NCI-H1105 (cell line): ENCODE measurements around the gene SSBP3.
"Not testable (repeated sequence)": the region's sequence is repeated elsewhere in the genome, so short reads cannot be mapped to it uniquely, and the experiment has no call there.

ENCODE experiments used
- DNase-seq: peaks from one replicate; lab custom pipeline; 2025; lab: John Stamatoyannopoulos, UW

Gene SSBP3

GRCh38 chr1:54348700-54349021 lies 57.5 kb downstream of the SSBP3 start:
- DNase-seq, result no peak

DNA sequence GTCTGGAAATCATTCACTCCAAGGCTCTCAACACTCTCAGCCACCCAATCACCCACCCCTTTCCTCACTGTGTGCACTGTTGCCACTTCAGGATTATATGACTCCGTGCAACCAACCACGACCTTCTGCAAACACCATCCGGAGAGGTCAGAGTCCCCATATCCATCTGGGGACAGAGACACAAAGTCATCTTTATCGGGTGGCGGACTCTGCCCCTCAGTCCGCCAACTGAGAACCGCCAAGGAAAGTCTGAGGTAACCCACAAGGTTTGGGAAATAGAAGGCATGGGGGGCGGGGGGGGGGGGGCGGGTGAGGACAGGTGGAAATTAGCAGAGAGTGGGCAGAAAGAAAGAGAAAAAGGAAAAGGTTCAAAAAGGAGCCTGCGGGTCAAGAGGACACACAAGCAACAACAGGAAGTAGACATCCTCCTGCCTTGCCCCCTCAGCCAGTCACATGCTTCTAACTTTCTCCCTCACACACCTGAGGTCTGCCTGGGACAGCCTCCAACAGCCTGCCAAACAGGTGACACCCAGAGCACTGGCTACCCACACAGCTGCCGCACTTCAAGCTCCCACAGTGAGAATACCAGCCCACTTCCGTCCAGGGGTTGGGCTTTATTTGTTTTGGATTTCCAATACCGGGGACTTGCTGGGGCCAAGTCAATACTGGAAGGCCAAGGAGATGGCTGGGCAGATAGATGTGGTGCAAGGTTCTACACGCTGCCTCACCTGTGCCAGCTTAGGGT lies 58.1 kb downstream of the SSBP3 start:
- peak; percentile 24 for DNase-seq

GRCh38 chr1:54347261-54347954 lies 58.8 kb downstream of the SSBP3 start:
- no peak for DNase-seq

GRCh38 chr1:54345548-54345947 lies 60.6 kb downstream of the SSBP3 start:
- DNase-seq, result not testable (repeated sequence)

GRCh38 chr1:54345116-54345515 lies 61.1 kb downstream of the SSBP3 start:
- DNase-seq, result no peak

- no peak for DNase-seq
Observed at GRCh38 chr1:54342742-54343687, 63.2 kb downstream of the SSBP3 start.

DNA sequence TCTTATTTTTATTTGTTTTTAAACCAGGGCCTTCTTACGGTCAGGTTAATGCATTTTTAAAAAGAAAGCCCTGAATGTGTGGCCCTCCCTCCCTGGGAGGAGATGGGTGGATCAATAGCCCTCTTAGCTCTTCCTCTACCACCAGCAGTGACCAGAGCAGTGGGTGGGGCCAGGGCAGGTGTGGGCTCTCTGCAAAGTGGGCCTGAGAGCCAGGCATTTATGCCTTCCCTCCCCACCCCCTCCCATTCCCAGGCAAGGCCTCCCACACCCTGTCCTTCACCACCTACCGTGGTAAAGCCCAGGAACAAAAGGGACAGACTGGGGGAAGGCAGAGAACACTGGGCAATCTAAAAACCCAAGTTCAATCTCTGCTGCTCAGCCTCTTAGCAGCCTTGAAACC lies 63.9 kb downstream of the SSBP3 start:
- DNase-seq, result no peak

GRCh38 chr1:54341763-54342162 lies 64.4 kb downstream of the SSBP3 start:
- no peak for DNase-seq

GRCh38 chr1:54340878-54341277 lies 65.3 kb downstream of the SSBP3 start:
- DNase-seq, result no peak

DNA sequence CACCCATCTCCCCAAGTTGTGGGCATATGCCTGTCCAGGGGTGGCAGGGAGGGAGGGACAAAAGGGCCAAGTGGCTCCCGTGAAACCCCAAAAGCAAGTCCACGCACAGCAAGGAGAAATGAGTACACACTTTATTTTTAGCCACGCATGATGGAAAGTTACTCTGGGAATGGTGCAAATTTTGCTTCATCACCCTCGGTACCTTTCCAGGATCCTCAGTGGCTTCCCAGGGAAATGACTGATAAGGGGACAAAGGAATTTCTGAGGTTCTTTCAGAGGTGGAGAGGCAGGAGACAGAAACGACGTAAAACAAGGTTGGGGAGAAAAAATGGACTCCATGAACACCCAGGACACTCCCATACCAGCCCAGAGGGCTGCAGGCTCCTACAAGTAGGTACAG lies 65.8 kb downstream of the SSBP3 start:
- no peak for DNase-seq

DNA sequence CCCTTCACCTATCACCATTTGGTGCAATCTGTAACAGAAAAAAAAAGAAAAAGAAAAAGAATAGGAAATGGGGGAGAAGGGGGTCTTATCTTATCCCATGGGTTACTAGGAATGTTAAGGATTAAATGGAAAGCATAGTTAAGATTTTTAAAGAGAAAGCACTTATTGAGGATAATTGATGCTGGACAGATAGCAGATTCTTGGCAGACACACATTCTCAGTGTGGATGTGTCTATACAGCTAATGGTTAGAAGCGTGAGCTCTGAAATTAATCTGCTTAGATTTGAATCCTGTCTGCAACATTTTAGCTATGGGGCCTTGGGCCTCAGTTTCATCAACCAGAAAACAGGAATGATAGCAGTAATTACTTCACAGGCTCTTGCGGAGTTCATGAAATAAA lies 67.1 kb downstream of the SSBP3 start:
- no peak for DNase-seq

GRCh38 chr1:54338464-54338863 lies 67.7 kb downstream of the SSBP3 start:
- no peak for DNase-seq

DNA sequence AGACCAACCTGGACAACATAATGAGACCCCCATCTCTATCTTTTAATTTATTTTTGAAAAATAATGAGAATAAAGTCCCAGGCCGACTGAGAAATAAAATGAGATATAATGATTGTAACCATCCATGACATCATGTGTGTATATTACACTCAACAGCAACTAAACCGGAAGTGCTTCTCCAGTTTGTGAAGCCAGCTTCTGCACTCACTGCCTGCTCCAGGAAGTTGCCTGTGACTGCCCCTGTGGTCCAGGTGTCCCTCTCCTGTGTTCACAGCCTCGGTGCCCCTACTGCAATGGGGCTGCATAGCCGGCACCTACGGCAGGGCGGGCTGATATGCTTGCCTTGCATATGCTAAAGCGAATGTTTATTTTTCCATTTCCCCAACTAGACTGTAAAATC lies 68.3 kb downstream of the SSBP3 start:
- no peak for DNase-seq

- DNase-seq, result no peak
Observed at GRCh38 chr1:54337034-54337433, 69.2 kb downstream of the SSBP3 start.

- no peak for DNase-seq
Observed at GRCh38 chr1:54336116-54336515, 70.1 kb downstream of the SSBP3 start.

DNA sequence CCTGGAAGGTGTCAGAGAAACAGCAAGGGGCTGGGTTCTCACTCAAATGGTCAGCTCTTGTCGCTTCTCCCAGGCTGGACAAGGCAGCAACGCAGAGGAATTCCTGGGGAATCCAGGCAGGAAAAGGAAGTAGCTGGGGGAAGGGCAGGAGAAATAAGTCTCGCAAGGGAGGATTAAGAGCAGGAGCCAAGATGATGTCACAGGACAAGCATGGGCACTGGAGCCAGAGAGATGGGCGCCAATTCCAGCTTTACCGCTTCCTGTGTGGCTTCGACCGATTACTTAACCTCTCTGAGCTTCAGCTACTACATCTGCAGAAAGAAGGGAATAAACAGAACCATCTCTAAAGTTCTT lies 70.5 kb downstream of the SSBP3 start:
- no peak for DNase-seq

- no peak for DNase-seq
Observed at GRCh38 chr1:54335011-54335754, 71.0 kb downstream of the SSBP3 start.

- no peak for DNase-seq
Observed at GRCh38 chr1:54332781-54333585, 73.2 kb downstream of the SSBP3 start.

- DNase-seq, result no peak
Observed at GRCh38 chr1:54331843-54332463, 74.2 kb downstream of the SSBP3 start.

- no peak for DNase-seq
Observed at GRCh38 chr1:54331091-54331772, 75.0 kb downstream of the SSBP3 start.
